SU-DHL-6 (cell line): ENCODE results near the gene HS6ST2.

ENCODE experiments used
- H2AFZ ChIP-seq: fragments of 200-600 bp; sonication (generic); 2 replicates; pipeline ENCODE4 v1.6.1; 2014; ENCODE audit warnings: low read depth, mild to moderate bottlenecking, moderate library complexity, mixed read lengths, antibody characterized with exemption, low read length; ENCODE audit not compliant: severe bottlenecking
- H3F3A ChIP-seq: fragments of 200-600 bp; shearing (Covaris generic); 2 replicates; pipeline ENCODE4 v1.6.0; 2016; ENCODE audit warnings: antibody characterized with exemption, mild to moderate bottlenecking; ENCODE audit not compliant: insufficient read depth
- H3K27ac ChIP-seq: fragments of 200-600 bp; sonication (generic); 2 replicates; pipeline ENCODE4 v1.5.1; 2016; ENCODE audit warnings: low read depth, mild to moderate bottlenecking, low read length, moderate library complexity, mixed read lengths
- H3K27me3 ChIP-seq: fragments of 200-600 bp; sonication (generic), shearing (Covaris generic); 2 replicates; pipeline ENCODE4 v1.6.0; 2014; ENCODE audit warnings: mild to moderate bottlenecking, low read length
- H3K36me3 ChIP-seq: fragments of 200-600 bp; sonication (generic); 2 replicates; pipeline ENCODE4 v1.6.1; 2014; ENCODE audit warnings: mild to moderate bottlenecking, low read length, mixed read lengths
- H3K4me2 ChIP-seq: fragments of 300-600, 200-600 bp; shearing (Covaris generic), sonication (generic); 2 replicates; pipeline ENCODE4 v1.6.0; 2014; ENCODE audit warnings: low read length, low read depth, mild to moderate bottlenecking; ENCODE audit not compliant: poor library complexity, severe bottlenecking
- H3K4me3 ChIP-seq: fragments of 200-600 bp; sonication (generic); 2 replicates; pipeline ENCODE4 v1.5.1; 2014; ENCODE audit warnings: antibody characterized with exemption, low read length, mild to moderate bottlenecking, mixed read lengths; ENCODE audit not compliant: insufficient read depth, poor library complexity, severe bottlenecking
- H3K79me2 ChIP-seq: fragments of 200-600 bp; sonication (generic); 2 replicates; pipeline ENCODE4 v1.6.1; 2014; ENCODE audit warnings: mild to moderate bottlenecking, low read length, moderate library complexity; ENCODE audit not compliant: insufficient read depth
- H3K9ac ChIP-seq: fragments of 200-600 bp; sonication (generic); 2 replicates; pipeline ENCODE4 v1.7.0; 2014; ENCODE audit warnings: mild to moderate bottlenecking, low read length
- H3K9me2 ChIP-seq: fragments of 200-600 bp; sonication (generic); replicated peaks from 2 replicates; pipeline ENCODE4 v1.6.1; 2014; ENCODE audit warnings: low read length; ENCODE audit not compliant: insufficient read depth
- H3K9me3 ChIP-seq: fragments of 200-600 bp; sonication (generic); 2 replicates; pipeline ENCODE4 v1.6.1; 2014; ENCODE audit warnings: low read length, mixed read lengths; ENCODE audit not compliant: insufficient read depth
- H4K20me1 ChIP-seq: fragments of 200-600 bp; sonication (generic); 2 replicates; pipeline ENCODE4 v1.6.1; 2014; ENCODE audit warnings: low read depth, mild to moderate bottlenecking, antibody characterized with exemption, low read length, moderate library complexity, mixed read lengths
- EZH2phosphoT487 ChIP-seq: fragments of 200-600 bp; sonication (generic), shearing (Covaris generic); conservative IDR thresholded peaks from 2 replicates; pipeline ENCODE4 v1.6.1; 2018; ENCODE audit warnings: mild to moderate bottlenecking, antibody characterized with exemption, low read length, moderate library complexity, mixed read lengths
- TF ChIP-seq, protein P1 (sequence below): fragments of 200-600 bp; sonication (generic); IDR thresholded peaks from one replicate; pipeline ENCODE4 v1.5.1; 2017; ENCODE audit warnings: antibody characterized with exemption, mild to moderate bottlenecking, low read length, moderate library complexity; ENCODE audit not compliant: insufficient read depth, poor library complexity, severe bottlenecking

HS6ST2 gene

GRCh38 chrX:132634521-132634920 lies 323.9 kb downstream of the HS6ST2 start:
- no peak overlapping the region for H2AFZ ChIP-seq
- no peaks in the 10 kb centered on the region for H3F3A ChIP-seq
- H4K20me1 ChIP-seq = no peaks in the 10 kb centered on the region
- H3K27me3 ChIP-seq = no peaks in the 10 kb centered on the region
- H3K9me2 ChIP-seq = no peaks in the 10 kb centered on the region
- H3K36me3 ChIP-seq = no peaks in the 10 kb centered on the region
- no peak overlapping the region for H3K27ac ChIP-seq
- no peak overlapping the region for H3K4me2 ChIP-seq
- no peaks in the 10 kb centered on the region for H3K9me3 ChIP-seq
- H3K9ac ChIP-seq = no peak overlapping the region
- TF ChIP-seq, protein P1, sequence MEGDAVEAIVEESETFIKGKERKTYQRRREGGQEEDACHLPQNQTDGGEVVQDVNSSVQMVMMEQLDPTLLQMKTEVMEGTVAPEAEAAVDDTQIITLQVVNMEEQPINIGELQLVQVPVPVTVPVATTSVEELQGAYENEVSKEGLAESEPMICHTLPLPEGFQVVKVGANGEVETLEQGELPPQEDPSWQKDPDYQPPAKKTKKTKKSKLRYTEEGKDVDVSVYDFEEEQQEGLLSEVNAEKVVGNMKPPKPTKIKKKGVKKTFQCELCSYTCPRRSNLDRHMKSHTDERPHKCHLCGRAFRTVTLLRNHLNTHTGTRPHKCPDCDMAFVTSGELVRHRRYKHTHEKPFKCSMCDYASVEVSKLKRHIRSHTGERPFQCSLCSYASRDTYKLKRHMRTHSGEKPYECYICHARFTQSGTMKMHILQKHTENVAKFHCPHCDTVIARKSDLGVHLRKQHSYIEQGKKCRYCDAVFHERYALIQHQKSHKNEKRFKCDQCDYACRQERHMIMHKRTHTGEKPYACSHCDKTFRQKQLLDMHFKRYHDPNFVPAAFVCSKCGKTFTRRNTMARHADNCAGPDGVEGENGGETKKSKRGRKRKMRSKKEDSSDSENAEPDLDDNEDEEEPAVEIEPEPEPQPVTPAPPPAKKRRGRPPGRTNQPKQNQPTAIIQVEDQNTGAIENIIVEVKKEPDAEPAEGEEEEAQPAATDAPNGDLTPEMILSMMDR = no peak
- TF ChIP-seq EZH2phosphoT487 = no peak
- H3K4me3 ChIP-seq = no peak overlapping the region
- H3K79me2 ChIP-seq = no peaks in the 10 kb centered on the region

- Histone ChIP-seq H2AFZ (no peak overlapping the region), H3K4me3 (no peak overlapping the region), H3K79me2 (no peaks in the 10 kb centered on the region), H3K36me3 (no peaks in the 10 kb centered on the region), H3K27me3 (no peaks in the 10 kb centered on the region), H3F3A (no peaks in the 10 kb centered on the region), H3K4me2 (no peak overlapping the region), H3K9me2 (no peaks in the 10 kb centered on the region), H3K27ac (no peak overlapping the region), H4K20me1 (no peaks in the 10 kb centered on the region), H3K9me3 (no peaks in the 10 kb centered on the region), H3K9ac (no peak overlapping the region)
- TF ChIP-seq EZH2phosphoT487 = no peak
- TF ChIP-seq, protein P1 = peak; percentile 26
Observed at GRCh38 chrX:132631579-132632232, 326.7 kb downstream of the HS6ST2 start.

DNA sequence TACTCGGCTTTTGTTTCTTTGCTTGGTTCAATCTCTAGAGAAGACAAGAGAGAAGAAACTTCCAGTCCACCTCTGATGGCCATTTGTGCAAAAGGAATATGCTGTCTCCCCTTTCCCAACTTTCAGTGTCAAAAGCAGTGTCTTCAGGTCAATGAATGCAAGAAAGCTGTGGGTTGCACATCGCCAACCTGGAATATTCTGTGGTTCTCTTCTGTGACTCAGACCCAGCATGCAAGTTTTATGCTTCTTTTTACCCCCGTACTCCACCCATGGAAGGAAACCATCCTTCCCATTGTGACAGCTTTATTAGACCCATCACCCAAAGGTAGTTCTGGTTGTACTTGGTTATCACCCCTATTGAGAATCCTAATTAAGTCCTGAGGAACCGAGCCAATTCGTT lies 334.0 kb downstream of the HS6ST2 start:
- Histone ChIP-seq H3K4me3 (no peak overlapping the region), H2AFZ (no peak overlapping the region), H3K27me3 (no peaks in the 10 kb centered on the region), H3K9me2 (no peaks in the 10 kb centered on the region), H3K27ac (no peak overlapping the region), H3K4me2 (no peak overlapping the region), H3K9ac (no peak overlapping the region), H3K36me3 (no peaks in the 10 kb centered on the region), H3K79me2 (no peaks in the 10 kb centered on the region), H3K9me3 (no peaks in the 10 kb centered on the region), H3F3A (no peaks in the 10 kb centered on the region), H4K20me1 (no peaks in the 10 kb centered on the region)
- TF ChIP-seq EZH2phosphoT487 = no peak
- TF ChIP-seq, protein P1 = no peak
